ENCODE data around the gene ITPRID1.

Gene ITPRID1

GRCh38 chr7:31569528-31569927 lies 55.6 kb downstream of the ITPRID1 start:
- H4K20me1 ChIP-seq (ENCODE audit: insufficient read depth, low read length), result no peaks in the 10 kb centered on the region
- no peaks in the 10 kb centered on the region for H3K9me3 ChIP-seq (ENCODE audit: insufficient read depth, low read length)
- TF ChIP-seq CTCF (IDR thresholded peaks at IDR 0.05; ENCODE audit: low read depth, low read length) (no peak), EZH2phosphoT487 (IDR thresholded peaks at IDR 0.05; ENCODE audit: low read depth) (no peak)
- H2AFZ ChIP-seq (ENCODE audit: low read depth, low read length), result no peak overlapping the region
- H3K9ac ChIP-seq (ENCODE audit: low read length), result no peak overlapping the region
- H3K36me3 ChIP-seq (replicated peaks; ENCODE audit: low read depth, low read length), result no peaks in the 10 kb centered on the region
- H3K27me3 ChIP-seq (ENCODE audit: low read depth, low read length), result no peaks in the 10 kb centered on the region
- no peaks in the 10 kb centered on the region for H3K79me2 ChIP-seq (ENCODE audit: low read length)
- H3K4me2 ChIP-seq (ENCODE audit: low read length), result no peak overlapping the region
- no peak overlapping the region for H3K4me3 ChIP-seq (ENCODE audit: low read length)
- H3K4me1 ChIP-seq (ENCODE audit: low read length), result no peaks in the 10 kb centered on the region
- H3K27ac ChIP-seq (ENCODE audit: low read length), result no peak overlapping the region

GRCh38 chr7:31583526-31583925 lies 69.6 kb downstream of the ITPRID1 start:
- Histone ChIP-seq H3K4me1 (ENCODE audit: low read length) (no peaks in the 10 kb centered on the region), H3K4me3 (ENCODE audit: low read length) (no peak overlapping the region), H3K4me2 (ENCODE audit: low read length) (no peak overlapping the region), H4K20me1 (ENCODE audit: insufficient read depth, low read length) (no peaks in the 10 kb centered on the region), H3K79me2 (ENCODE audit: low read length) (no peaks in the 10 kb centered on the region), H3K9ac (ENCODE audit: low read length) (no peak overlapping the region), H2AFZ (ENCODE audit: low read depth, low read length) (no peak overlapping the region), H3K36me3 (replicated peaks; ENCODE audit: low read depth, low read length) (no peaks in the 10 kb centered on the region), H3K9me3 (ENCODE audit: insufficient read depth, low read length) (no peaks in the 10 kb centered on the region), H3K27ac (ENCODE audit: low read length) (no peak overlapping the region), H3K27me3 (ENCODE audit: low read depth, low read length) (no peaks in the 10 kb centered on the region)
- TF ChIP-seq CTCF (IDR thresholded peaks at IDR 0.05; ENCODE audit: low read depth, low read length), result no peak
- no peak for TF ChIP-seq EZH2phosphoT487 (IDR thresholded peaks at IDR 0.05; ENCODE audit: low read depth)

GRCh38 chr7:31583942-31584341 lies 70.1 kb downstream of the ITPRID1 start:
- TF ChIP-seq CTCF (IDR thresholded peaks at IDR 0.05; ENCODE audit: low read depth, low read length) (no peak), EZH2phosphoT487 (IDR thresholded peaks at IDR 0.05; ENCODE audit: low read depth) (no peak)
- H3K27me3 ChIP-seq (ENCODE audit: low read depth, low read length), result no peaks in the 10 kb centered on the region
- H2AFZ ChIP-seq (ENCODE audit: low read depth, low read length), result no peak overlapping the region

GRCh38 chr7:31595390-31595789 lies 81.5 kb downstream of the ITPRID1 start:
- Histone ChIP-seq H3K9ac (ENCODE audit: low read length) (no peak overlapping the region), H2AFZ (ENCODE audit: low read depth, low read length) (no peak overlapping the region), H3K27me3 (ENCODE audit: low read depth, low read length) (no peaks in the 10 kb centered on the region), H3K36me3 (replicated peaks; ENCODE audit: low read depth, low read length) (no peaks in the 10 kb centered on the region), H3K4me1 (ENCODE audit: low read length) (no peaks in the 10 kb centered on the region), H4K20me1 (ENCODE audit: insufficient read depth, low read length) (no peaks in the 10 kb centered on the region), H3K9me3 (ENCODE audit: insufficient read depth, low read length) (no peaks in the 10 kb centered on the region), H3K4me2 (ENCODE audit: low read length) (no peak overlapping the region), H3K4me3 (ENCODE audit: low read length) (no peak overlapping the region), H3K79me2 (ENCODE audit: low read length) (no peaks in the 10 kb centered on the region), H3K27ac (ENCODE audit: low read length) (no peak overlapping the region)
- TF ChIP-seq EZH2phosphoT487 (IDR thresholded peaks at IDR 0.05; ENCODE audit: low read depth), result no peak
- no peak for TF ChIP-seq CTCF (IDR thresholded peaks at IDR 0.05; ENCODE audit: low read depth, low read length)

More at GRCh38 chr7:31583942-31584341, 70.1 kb downstream of the ITPRID1 start:
- Histone ChIP-seq H3K9ac (ENCODE audit: low read length) (no peak overlapping the region), H3K4me2 (ENCODE audit: low read length) (no peak overlapping the region), H3K27ac (ENCODE audit: low read length) (no peak overlapping the region), H3K9me3 (ENCODE audit: insufficient read depth, low read length) (no peaks in the 10 kb centered on the region), H4K20me1 (ENCODE audit: insufficient read depth, low read length) (no peaks in the 10 kb centered on the region), H3K36me3 (replicated peaks; ENCODE audit: low read depth, low read length) (no peaks in the 10 kb centered on the region), H3K4me1 (ENCODE audit: low read length) (no peaks in the 10 kb centered on the region), H3K4me3 (ENCODE audit: low read length) (no peak overlapping the region), H3K79me2 (ENCODE audit: low read length) (no peaks in the 10 kb centered on the region)

Data from OCI-LY3 (cell line).